HG02763 (cell line): ENCODE results near the gene FASTKD2.

Experiments used
- ATAC-seq: cut with Tn5 transposase; IDR thresholded peaks from one replicate; pipeline ENCODE4 v1.9.1; 2021; ENCODE audit warnings: mild to moderate bottlenecking, moderate library complexity; ENCODE audit not compliant: unreplicated experiment

The FASTKD2 gene

GRCh38 chr2:206833291-206833690, 67.9 kb downstream of the FASTKD2 start:
- no peak for ATAC-seq

GRCh38 chr2:206836722-206837121, 71.3 kb downstream of the FASTKD2 start:
- ATAC-seq = no peak

GRCh38 chr2:206837775-206838174, 72.4 kb downstream of the FASTKD2 start:
- no peak for ATAC-seq

GRCh38 chr2:206838690-206839089, 73.3 kb downstream of the FASTKD2 start:
- ATAC-seq = no peak

- no peak for ATAC-seq
These were observed 75.6 kb downstream of the FASTKD2 start for GRCh38 chr2:206840999-206841398.
